Fibroblast of the aortic adventitia (primary cell): Measurements from ENCODE around the gene TMEM52B. TPM values are rescaled to one million over a fixed set of nuclear protein-coding genes. Genes with fewer than 3 reads are reported as not detected.

Source experiments
- DNase-seq: peaks from one replicate; pipeline ENCODE4 v3.0.0-alpha.2; 2010; ENCODE audit warnings: low read depth
- H3K4me3 ChIP-seq: 2 replicates; pipeline ENCODE4 v1.5.1; 2011; ENCODE audit warnings: low read depth, mild to moderate bottlenecking, control low read depth, low read length, moderate library complexity
- total RNA-seq: library from RNA; depleted of rRNA; stranded (reverse); fragments of >200 nt; gene quantifications from 2 replicates; pipeline ENCODE4 v1.2.3, GENCODE V29; 2012; ENCODE audit warnings: low replicate concordance
- TF ChIP-seq, protein P1 (sequence below): IDR thresholded peaks from 2 replicates; pipeline ENCODE4 v1.5.1; 2011; ENCODE audit warnings: mild to moderate bottlenecking, low read length, control low read depth, inconsistent platforms; ENCODE audit not compliant: insufficient read depth

TMEM52B gene
- total RNA-seq, 1 donor, result under 0.01 TPM

DNA sequence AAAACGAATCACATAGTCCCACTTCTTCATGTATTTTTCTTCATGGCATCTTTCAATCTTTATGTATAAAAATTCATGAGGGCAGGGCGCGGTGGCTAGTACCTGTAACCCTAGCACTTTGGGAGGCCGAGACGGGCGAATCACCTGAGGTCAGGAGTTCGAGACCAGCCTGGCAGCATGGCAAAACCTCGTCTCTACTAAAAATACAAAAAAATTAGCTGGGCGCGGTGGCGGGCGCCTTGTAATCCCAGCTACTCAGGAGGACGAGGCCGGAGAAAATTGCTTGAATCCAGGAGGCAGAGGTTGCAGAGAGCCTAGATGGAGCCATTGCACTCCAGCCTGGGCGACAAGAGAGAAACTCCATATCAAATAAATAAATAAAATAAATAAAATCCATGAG is 31.4 kb downstream of the TMEM52B start:
- H3K4me3 ChIP-seq, result no peak overlapping the region
- TF ChIP-seq, protein P1, sequence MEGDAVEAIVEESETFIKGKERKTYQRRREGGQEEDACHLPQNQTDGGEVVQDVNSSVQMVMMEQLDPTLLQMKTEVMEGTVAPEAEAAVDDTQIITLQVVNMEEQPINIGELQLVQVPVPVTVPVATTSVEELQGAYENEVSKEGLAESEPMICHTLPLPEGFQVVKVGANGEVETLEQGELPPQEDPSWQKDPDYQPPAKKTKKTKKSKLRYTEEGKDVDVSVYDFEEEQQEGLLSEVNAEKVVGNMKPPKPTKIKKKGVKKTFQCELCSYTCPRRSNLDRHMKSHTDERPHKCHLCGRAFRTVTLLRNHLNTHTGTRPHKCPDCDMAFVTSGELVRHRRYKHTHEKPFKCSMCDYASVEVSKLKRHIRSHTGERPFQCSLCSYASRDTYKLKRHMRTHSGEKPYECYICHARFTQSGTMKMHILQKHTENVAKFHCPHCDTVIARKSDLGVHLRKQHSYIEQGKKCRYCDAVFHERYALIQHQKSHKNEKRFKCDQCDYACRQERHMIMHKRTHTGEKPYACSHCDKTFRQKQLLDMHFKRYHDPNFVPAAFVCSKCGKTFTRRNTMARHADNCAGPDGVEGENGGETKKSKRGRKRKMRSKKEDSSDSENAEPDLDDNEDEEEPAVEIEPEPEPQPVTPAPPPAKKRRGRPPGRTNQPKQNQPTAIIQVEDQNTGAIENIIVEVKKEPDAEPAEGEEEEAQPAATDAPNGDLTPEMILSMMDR, result no peak
- no peak for DNase-seq

DNA sequence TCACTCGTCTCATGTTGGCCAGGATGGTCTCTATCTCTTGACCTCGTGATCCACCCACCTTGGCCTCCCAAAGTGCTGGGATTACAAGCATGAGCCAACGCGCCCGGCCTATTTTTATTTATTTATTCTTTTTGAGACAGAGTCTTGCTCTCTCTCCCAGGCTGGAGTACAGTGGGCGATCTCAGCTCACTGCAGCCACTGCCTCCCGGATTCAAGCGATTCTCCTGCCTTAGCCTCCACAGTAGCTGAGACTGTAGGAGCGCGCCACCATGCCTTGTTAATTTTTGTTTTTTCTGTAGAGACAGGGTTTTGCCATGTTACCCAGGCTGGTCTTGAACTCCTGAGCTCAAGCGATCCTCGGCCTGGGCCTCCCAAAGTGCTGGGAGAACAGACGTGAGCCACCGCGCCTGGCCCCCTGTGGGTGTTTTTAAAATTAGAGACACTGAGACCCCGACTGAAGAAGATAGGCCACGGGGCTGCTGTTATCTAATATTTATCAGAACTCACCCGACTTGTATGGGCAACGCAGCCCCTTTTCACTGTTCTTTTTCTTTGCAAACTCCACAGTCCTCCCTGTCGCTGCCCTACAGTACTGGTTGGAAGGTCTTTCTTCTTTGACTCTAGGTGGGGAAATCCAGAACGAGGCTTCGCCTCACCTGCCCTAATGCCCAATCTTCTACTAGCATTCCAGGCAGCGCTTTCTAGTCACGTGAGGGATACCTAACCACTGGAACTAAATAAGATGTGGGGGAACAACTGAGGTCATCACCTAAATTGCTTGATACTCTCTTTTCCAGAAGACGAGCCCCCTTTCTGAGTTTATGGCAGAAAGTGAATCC is 32.5 kb downstream of the TMEM52B start:
- H3K4me3 ChIP-seq, result no peak overlapping the region
- DNase-seq, result no peak
- TF ChIP-seq, protein P1, result no peak

- H3K4me3 ChIP-seq, result peak overlapping the region; percentile 97
- DNase-seq, result peak; percentile 99
- TF ChIP-seq, protein P1, result no peak
Measured at GRCh38 chr12:10211940-10212738, 33.3 kb downstream of the TMEM52B start.

DNA sequence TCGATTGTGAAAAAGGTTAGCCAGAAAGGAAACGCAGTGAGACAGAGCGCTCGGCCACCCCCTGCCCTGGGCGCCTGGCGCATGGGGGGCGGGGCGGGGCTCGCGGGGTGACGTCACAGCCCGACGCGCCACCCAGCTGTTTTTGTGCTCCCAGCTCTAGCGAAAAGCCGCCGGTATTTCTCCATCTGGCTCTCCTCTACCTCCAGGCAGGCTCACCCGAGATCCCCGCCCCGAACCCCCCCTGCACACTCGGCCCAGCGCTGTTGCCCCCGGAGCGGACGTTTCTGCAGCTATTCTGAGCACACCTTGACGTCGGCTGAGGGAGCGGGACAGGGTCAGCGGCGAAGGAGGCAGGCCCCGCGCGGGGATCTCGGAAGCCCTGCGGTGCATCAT is 33.9 kb downstream of the TMEM52B start, which contains the start of gene GABARAPL1:
Gene GABARAPL1, plus strand, starts transcription at position 139 of the 393 bp plus-strand sequence. Its CDS starts 253 bp downstream, at position 392.
- TF ChIP-seq, protein P1, result no peak
- peak; percentile 87 for DNase-seq
- peak within 1 kb of the TSS; percentile 97 for H3K4me3 ChIP-seq

- peak overlapping the region; percentile 97 for H3K4me3 ChIP-seq
- TF ChIP-seq, protein P1, result no peak
- DNase-seq, result peak; percentile 90
Measured at GRCh38 chr12:10213168-10214135, 34.6 kb downstream of the TMEM52B start.
